OCI-LY7 (cell line): ENCODE data around the gene USH2A.

Experiments
- EZH2phosphoT487 ChIP-seq: fragments of 200-600 bp; sonication (generic); IDR thresholded peaks from 2 replicates; pipeline ENCODE4 v1.6.1; 2018; ENCODE audit warnings: low read depth, borderline replicate concordance, mild to moderate bottlenecking, mixed run types, antibody characterized with exemption, low read length, moderate library complexity, mixed read lengths
- TF ChIP-seq, protein P1 (sequence below): fragments of 200-600 bp; sonication (generic); conservative IDR thresholded peaks from 2 replicates; pipeline ENCODE4 v1.5.1; 2014; ENCODE audit warnings: mild to moderate bottlenecking, antibody characterized with exemption, low read length, moderate library complexity, mixed read lengths

DNA sequence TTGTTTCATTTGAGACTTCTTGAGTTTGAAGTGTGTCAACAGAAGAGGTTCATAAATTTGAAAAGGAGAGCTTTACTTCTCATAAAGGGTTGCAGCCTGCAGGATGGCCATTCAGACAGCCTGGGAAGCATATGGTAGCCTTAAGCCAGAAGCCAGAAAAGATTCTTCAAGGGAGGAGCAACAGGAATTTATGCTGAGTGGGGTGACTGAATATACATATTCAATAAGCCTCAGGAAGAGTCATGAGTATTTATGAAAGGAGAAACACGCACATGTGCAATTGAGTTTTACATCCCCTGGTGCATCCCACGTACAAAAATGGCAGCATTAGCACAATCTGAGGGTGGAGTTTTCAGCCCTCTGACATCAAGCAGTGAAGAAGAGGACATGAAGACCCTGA, 565.9 kb downstream of the USH2A start:
- TF ChIP-seq, protein P1, sequence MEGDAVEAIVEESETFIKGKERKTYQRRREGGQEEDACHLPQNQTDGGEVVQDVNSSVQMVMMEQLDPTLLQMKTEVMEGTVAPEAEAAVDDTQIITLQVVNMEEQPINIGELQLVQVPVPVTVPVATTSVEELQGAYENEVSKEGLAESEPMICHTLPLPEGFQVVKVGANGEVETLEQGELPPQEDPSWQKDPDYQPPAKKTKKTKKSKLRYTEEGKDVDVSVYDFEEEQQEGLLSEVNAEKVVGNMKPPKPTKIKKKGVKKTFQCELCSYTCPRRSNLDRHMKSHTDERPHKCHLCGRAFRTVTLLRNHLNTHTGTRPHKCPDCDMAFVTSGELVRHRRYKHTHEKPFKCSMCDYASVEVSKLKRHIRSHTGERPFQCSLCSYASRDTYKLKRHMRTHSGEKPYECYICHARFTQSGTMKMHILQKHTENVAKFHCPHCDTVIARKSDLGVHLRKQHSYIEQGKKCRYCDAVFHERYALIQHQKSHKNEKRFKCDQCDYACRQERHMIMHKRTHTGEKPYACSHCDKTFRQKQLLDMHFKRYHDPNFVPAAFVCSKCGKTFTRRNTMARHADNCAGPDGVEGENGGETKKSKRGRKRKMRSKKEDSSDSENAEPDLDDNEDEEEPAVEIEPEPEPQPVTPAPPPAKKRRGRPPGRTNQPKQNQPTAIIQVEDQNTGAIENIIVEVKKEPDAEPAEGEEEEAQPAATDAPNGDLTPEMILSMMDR, result no peak
- TF ChIP-seq EZH2phosphoT487, result no peak
